T-helper 2 cell treated with Interferon-gamma antibody and Interleukin-4, amounts not matched to agents 5 μg/mL and 100 μg/mL, for 36 hours (primary cell): Measurements from ENCODE around the gene PEX14.

ENCODE experiments used
- DNase-seq: peaks from one replicate; pipeline ENCODE4 v3.0.0; 2021; ENCODE audit warnings: low spot score
- H3K27ac Mint-ChIP-seq: one replicate; pipeline ENCODE4 v1.8.0; 2021; ENCODE audit warnings: mild to moderate bottlenecking, mixed read lengths
- H3K27me3 Mint-ChIP-seq: one replicate; pipeline ENCODE4 v1.8.0; 2021; ENCODE audit warnings: low read depth, mixed read lengths
- H3K36me3 Mint-ChIP-seq: one replicate; pipeline ENCODE4 v1.8.0; 2021; ENCODE audit warnings: low read depth, mixed read lengths
- H3K4me1 Mint-ChIP-seq: one replicate; pipeline ENCODE4 v1.8.0; 2021; ENCODE audit warnings: low read depth, mixed read lengths
- H3K4me3 Mint-ChIP-seq: one replicate; pipeline ENCODE4 v1.8.0; 2022; ENCODE audit warnings: mild to moderate bottlenecking, moderate library complexity, mixed read lengths
- H3K9me3 Mint-ChIP-seq: one replicate; pipeline ENCODE4 v1.8.0; 2021; ENCODE audit warnings: mixed read lengths

PEX14 gene

DNA sequence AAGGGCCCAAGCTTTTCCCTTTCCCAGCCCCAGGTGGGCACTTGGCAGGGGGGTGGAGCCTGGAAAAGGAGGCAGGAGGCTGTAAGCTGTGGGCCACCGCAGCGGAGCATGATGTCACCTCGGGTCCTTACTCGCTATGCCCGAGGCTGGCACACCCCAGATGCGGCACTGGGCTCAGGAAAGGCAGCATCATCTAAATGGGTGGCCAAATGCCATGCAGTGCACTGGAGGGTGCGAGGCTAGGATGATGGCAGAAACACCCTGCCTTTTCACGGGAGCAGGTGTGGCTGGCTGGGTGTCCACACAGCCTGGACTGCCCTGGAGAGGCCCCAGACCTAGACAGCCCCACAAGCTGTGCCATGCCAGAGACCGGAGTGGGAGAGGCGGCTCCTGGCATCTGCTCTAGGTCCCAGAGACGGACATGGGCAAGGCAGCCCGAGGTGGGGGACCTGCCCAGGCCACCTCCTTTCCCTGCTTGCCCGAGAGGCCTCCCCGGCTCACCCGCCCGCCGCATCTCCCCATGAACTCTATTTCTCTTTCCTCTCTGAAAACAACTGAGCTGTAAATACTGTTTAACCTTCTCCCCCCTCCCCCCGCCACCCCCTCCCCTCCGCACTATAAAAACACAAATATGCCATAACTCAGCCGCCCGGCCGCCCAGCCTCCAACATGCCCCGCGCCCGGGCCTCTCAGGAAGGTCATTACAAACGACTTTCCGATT is 197.0 kb downstream of the PEX14 start:
- Mint-ChIP-seq H3K27me3 (no peaks in the 10 kb centered on the region), H3K9me3 (no peaks in the 10 kb centered on the region), H3K4me1 (no peaks in the 10 kb centered on the region), H3K36me3 (no peaks in the 10 kb centered on the region), H3K27ac (no peak overlapping the region), H3K4me3 (no peak overlapping the region)
- no peak for DNase-seq

DNA sequence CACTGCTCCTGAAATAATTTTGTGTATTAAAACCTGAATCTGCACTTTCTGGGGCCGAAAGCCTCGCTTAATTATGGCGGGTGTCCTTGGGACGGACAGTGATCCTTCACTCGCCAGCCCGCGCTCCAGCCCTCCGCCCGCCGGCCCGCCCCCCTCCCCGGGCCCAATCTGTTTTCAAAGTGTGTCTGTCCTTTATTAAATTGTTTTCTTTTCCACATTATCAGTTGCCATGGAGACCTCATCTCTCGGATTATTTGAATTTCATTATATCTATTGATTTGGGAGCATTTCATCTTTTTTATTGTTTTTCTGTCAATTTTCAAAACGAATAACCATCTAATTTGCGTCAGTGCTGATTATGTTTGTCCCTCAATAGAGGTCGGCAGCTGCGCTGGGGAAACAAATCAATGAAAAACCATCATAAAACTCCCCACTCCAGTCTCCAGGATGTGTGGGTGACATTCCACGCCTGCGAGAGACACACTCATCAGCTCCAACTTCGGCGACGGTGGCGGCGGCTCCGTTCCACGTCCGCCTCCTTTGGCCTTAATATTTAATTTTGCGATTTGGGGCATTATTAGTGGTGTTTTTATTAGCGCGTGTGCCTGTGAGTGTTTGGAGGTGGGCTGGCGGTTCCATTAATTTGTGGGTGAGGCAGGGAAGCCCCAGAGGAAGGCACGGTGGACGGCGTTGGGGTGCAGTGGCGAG is 197.7 kb downstream of the PEX14 start:
- Mint-ChIP-seq H3K4me3 (no peak overlapping the region), H3K4me1 (no peaks in the 10 kb centered on the region), H3K27ac (no peak overlapping the region), H3K36me3 (no peaks in the 10 kb centered on the region), H3K27me3 (no peaks in the 10 kb centered on the region), H3K9me3 (no peaks in the 10 kb centered on the region)
- no peak for DNase-seq

DNA sequence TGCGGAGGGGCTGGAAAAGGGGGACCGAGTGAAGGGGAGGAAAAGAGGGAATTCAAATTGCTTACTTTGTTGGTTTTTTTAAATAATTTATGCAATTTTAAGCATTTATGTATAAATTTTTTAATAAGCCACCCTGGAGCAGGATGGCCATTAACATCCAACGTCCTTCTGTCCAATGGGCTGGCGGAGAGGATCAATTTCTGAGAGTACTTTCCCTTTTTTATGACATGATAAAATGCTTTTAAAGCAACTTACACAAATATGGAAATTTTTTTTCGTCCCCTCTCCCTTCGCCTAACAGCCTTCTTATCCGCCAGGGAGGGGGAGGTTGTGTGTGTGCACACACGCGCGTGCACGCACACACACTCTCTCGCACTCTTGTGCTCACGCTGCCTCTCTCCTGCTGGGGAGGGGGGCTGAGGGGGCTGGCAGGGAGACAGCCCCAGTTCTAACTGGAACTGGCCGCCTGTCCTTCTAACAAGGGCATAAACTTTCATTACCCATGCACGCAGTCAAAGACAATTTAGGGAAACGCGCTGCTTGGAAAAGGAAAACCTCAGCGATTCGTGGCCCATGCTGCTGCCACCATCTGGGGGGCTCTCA is 198.5 kb downstream of the PEX14 start:
- no peaks in the 10 kb centered on the region for H3K36me3 Mint-ChIP-seq
- no peaks in the 10 kb centered on the region for H3K4me1 Mint-ChIP-seq
- no peak overlapping the region for H3K4me3 Mint-ChIP-seq
- no peaks in the 10 kb centered on the region for H3K9me3 Mint-ChIP-seq
- DNase-seq, result no peak
- no peak overlapping the region for H3K27ac Mint-ChIP-seq
- H3K27me3 Mint-ChIP-seq, result no peaks in the 10 kb centered on the region

DNA sequence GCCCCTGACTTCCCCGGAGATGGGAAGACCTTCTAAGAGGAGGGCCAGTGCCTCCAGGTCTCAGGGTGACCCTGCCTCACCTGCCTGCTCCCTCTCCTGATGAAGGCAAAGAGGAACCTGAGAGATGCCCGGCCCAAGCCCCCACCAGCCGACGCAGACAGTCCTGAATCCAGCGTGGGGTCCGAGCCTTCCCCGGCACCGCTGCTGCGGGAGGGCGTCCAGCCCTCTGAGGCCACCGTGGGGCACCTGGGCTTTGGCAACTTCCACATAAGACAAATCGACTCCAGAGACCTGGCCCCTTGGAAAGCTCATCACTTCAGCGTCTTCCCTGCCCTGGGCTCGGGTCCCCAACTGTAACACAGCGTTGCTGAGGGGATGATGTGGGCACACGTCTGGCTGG is 199.5 kb downstream of the PEX14 start:
- H3K9me3 Mint-ChIP-seq, result no peaks in the 10 kb centered on the region
- no peak for DNase-seq
- H3K4me1 Mint-ChIP-seq, result no peaks in the 10 kb centered on the region
- H3K27me3 Mint-ChIP-seq, result no peaks in the 10 kb centered on the region
- H3K27ac Mint-ChIP-seq, result no peak overlapping the region
- no peak overlapping the region for H3K4me3 Mint-ChIP-seq
- H3K36me3 Mint-ChIP-seq, result no peaks in the 10 kb centered on the region

DNA sequence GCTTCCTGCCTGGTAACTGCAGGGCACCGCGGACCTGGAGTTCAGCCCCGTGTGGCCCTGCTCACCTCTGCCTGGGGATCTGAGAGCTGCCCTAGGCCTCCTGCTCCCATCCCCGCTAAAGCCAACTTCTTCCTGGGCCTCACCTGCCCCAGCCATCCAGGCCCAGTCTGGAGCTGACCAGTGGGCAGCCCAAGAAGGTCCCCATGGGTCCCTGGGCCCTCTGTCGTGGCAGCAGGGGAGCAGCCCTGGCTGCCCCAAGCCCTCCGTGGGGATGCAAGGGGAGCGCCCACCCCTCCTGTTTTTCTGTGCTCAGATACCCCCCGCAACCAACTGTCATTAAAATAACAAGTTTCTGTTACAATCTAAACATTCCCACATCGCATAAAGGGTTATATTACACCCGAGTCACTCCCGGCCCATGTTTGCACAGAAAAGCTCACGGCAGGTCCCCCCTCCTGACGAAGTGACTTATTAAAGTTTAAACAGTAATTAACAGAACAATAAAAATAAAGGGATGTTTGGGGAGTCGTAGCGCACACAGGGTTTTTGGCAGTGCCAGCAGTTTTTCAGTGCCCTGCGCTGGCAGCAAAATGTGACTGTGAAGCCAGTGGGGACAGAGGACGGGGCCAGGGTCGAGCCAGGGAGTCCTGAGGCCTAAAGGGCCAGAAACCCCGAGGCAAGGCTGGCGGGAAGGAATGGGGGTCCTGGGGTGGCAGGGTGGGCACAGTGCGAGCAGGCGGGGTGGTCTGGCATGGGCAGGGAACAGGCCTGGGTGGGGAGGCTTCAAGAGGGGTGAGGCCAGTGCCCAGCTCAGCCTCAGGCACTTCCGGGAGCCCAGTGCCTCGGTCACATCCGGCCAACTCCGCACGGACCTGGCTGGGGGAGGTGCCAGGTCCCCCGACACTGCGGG is 200.2 kb downstream of the PEX14 start:
- DNase-seq, result no peak
- no peaks in the 10 kb centered on the region for H3K4me1 Mint-ChIP-seq
- H3K36me3 Mint-ChIP-seq, result no peaks in the 10 kb centered on the region
- H3K27me3 Mint-ChIP-seq, result no peaks in the 10 kb centered on the region
- H3K27ac Mint-ChIP-seq, result no peak overlapping the region
- no peaks in the 10 kb centered on the region for H3K9me3 Mint-ChIP-seq
- H3K4me3 Mint-ChIP-seq, result no peak overlapping the region

DNA sequence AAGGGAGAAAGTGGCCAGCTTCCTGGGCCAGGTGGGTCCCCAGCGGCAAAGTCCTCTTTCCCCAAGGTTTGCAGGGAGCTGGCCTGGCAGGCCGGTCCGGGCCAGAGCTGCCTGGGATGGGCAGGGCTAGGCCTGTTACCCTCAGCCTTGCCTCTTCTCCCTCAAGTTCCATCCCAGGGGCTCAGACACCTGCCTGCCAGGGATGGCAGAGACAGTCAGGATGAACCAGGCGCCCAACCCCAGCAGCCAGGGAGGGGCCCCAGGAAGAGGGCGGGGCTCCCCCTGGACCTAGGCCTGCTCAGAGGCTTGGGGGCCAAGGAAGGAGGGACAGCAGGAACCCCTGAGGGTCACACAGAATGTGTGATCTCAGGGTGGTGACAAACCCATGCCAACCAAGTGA is 201.1 kb downstream of the PEX14 start:
- H3K27me3 Mint-ChIP-seq, result no peaks in the 10 kb centered on the region
- no peaks in the 10 kb centered on the region for H3K36me3 Mint-ChIP-seq
- H3K4me1 Mint-ChIP-seq, result no peaks in the 10 kb centered on the region
- no peak overlapping the region for H3K4me3 Mint-ChIP-seq
- DNase-seq, result no peak
- no peak overlapping the region for H3K27ac Mint-ChIP-seq
- H3K9me3 Mint-ChIP-seq, result no peaks in the 10 kb centered on the region

DNA sequence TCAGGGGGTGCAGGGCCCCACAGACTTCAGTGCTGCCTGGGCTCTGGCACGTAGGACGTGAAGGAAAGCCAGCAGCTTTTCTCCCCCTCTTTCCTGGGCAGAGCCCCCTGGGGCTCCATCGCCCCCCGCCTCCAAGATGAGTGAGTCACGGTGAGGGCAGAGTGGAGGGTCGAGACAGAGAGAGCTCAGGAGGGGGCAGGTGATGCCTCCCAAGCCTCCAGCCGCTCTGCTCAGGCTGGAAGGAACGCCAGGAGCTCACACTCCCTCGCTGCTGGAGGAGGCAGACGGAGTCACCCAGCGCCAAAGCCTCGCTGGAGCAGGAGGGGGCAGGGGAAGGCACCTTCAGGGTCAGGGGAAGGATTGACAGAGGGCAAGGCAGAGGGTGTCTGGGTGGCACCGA is 202.2 kb downstream of the PEX14 start:
- no peak overlapping the region for H3K27ac Mint-ChIP-seq
- H3K36me3 Mint-ChIP-seq, result no peaks in the 10 kb centered on the region
- H3K27me3 Mint-ChIP-seq, result no peaks in the 10 kb centered on the region
- H3K9me3 Mint-ChIP-seq, result no peaks in the 10 kb centered on the region
- no peak overlapping the region for H3K4me3 Mint-ChIP-seq
- no peaks in the 10 kb centered on the region for H3K4me1 Mint-ChIP-seq
- DNase-seq, result no peak

DNA sequence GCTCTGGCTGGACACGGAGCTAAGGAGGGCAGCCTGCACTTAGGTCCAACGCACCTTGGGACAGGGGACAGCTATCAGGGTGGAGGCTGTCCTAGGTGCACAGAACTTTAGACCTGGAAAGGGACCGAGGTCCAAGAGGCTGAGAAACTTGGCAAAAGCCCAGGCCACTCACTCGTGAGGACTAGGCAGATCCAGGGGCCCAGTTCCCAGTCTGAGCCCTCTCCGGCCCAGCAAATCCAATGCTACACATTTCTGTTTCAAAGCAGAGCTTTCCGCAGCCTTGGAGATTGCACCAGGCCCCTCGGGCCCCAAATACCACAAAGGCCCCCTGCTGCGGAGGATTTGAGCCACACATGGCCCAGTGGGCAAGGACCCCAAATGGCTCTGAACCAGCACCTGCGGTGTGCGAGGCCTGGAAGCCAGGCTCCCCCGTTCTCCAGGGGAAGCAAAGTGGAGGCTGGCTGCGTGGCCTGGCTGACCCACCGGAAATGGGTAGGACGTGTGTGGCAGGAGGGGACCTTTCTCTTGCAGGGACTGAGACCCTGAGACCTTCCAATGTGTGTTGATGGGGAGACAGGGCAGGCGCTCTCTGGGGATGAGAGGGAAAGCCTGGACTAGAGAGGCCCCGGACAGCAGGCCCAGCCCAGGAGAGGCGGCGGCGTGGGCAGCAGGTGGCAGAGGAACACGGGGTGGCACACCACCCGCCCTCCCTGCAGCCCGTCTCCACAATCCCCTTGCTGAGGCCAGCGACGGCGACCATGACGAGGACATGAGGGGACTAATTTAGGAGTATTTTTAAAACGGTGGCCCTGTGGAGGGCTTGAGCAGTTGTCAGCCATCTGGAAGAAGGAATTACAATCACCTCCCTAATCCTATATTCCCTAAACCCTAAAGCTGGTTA is 203.0 kb downstream of the PEX14 start:
- H3K27me3 Mint-ChIP-seq, result no peaks in the 10 kb centered on the region

DNA sequence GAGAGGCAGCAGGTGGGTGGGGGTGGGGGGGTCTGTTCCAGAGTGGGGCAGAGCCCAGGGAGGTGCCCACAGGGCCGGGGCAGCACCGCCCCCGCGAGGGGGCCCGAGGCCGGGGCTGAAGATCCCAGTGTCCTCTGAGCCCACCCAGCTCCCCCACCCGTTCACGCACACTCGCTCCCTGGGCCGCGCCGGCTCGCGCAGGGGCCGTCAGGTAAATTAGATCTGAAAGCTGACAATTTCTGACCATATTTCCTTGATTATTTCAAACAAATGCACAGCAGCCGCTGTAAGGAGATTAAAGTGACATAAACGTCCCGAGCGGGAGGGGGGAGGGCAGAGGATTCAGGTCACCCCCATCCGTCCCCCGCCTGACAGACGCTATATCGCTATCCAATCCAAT is 203.7 kb downstream of the PEX14 start:
- no peaks in the 10 kb centered on the region for H3K4me1 Mint-ChIP-seq
- H3K9me3 Mint-ChIP-seq, result no peaks in the 10 kb centered on the region
- no peaks in the 10 kb centered on the region for H3K27me3 Mint-ChIP-seq

More for the DNA sequence above, 203.0 kb downstream of the PEX14 start:
- no peaks in the 10 kb centered on the region for H3K9me3 Mint-ChIP-seq
- no peaks in the 10 kb centered on the region for H3K4me1 Mint-ChIP-seq
- no peaks in the 10 kb centered on the region for H3K36me3 Mint-ChIP-seq
- H3K27ac Mint-ChIP-seq, result no peak overlapping the region
- no peak for DNase-seq
- H3K4me3 Mint-ChIP-seq, result no peak overlapping the region

DNA sequence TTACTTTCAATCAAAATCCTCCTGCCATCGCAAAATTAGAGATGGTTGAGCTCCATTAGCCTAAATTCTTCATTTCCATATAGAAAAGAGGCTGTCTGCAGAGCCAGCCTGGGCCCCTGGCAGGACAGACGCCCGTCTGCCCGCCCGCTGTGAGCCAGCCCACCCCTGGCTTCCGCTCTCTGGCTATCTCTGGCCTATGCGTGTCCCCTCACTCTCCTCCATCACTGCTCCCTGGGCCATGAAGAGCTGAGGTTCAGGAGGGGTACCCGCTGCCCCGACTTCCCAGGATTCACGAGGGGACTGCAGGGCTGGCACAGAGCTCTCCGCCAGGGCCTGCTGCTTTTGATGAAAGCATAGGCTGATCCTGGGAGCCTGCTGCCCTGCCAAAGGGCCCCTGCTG is 204.1 kb downstream of the PEX14 start:
- no peak for DNase-seq
- H3K27ac Mint-ChIP-seq, result no peak overlapping the region
- H3K27me3 Mint-ChIP-seq, result no peaks in the 10 kb centered on the region
- H3K9me3 Mint-ChIP-seq, result no peaks in the 10 kb centered on the region
- no peaks in the 10 kb centered on the region for H3K4me1 Mint-ChIP-seq
- H3K36me3 Mint-ChIP-seq, result no peaks in the 10 kb centered on the region
- H3K4me3 Mint-ChIP-seq, result no peak overlapping the region

More for the DNA sequence above, 203.7 kb downstream of the PEX14 start:
- Mint-ChIP-seq H3K4me3 (no peak overlapping the region), H3K27ac (no peak overlapping the region), H3K36me3 (no peaks in the 10 kb centered on the region)
- DNase-seq, result no peak

DNA sequence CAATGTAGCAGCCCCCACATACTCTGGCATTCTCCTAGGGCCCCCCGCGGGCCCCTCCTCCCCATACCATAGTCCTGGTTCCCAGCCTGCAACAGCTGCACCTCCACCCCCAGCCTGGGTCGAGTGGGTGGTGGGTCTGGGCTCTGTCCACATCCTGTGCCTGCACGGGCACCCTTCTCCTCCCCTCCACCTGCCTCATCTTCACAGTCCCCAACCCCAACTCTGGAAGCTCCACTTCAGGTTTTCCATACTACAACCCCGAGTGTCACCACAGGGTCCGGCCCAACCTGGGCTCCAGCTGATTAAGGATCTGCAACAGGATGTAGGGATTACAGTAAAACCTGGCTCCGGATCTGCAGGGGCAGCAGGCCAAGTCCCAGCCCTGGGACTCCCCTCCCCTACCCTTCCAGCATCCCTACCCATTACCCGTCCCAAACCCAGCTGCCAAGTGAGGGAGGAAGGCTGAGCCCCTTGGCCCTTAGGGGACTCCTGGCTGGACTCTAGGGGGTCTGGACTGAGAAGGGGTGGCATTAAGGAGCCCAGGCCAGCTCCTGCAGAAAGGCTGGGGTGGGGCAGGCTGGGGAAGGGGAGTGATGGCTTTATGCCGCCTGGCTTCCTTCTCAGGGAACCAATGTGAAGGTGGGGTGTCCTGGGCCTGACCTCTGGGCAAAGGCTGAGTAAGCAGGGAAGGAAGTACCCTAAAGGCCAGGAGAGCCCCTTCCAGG is 204.9 kb downstream of the PEX14 start:
- Mint-ChIP-seq H3K27me3 (no peaks in the 10 kb centered on the region), H3K4me3 (no peak overlapping the region), H3K4me1 (no peaks in the 10 kb centered on the region), H3K36me3 (no peaks in the 10 kb centered on the region), H3K27ac (no peak overlapping the region), H3K9me3 (no peaks in the 10 kb centered on the region)
- no peak for DNase-seq
